AG09319 (cell line): ENCODE results near the gene CRACR2B.

Experiments
- DNase-seq: peaks from one replicate; pipeline ENCODE4 v3.0.0-alpha.2; 2010; ENCODE audit warnings: low read depth; ENCODE audit errors: extremely low read depth
- TF ChIP-seq, protein P1 (sequence below): IDR thresholded peaks from 2 replicates; pipeline ENCODE4 v1.5.1; 2011; ENCODE audit warnings: low read depth, mild to moderate bottlenecking, inconsistent platforms, low read length, moderate library complexity

CRACR2B gene

GRCh38 chr11:856397-856796 is 28.7 kb downstream of the CRACR2B start:
- DNase-seq = no peak
- TF ChIP-seq, protein P1, sequence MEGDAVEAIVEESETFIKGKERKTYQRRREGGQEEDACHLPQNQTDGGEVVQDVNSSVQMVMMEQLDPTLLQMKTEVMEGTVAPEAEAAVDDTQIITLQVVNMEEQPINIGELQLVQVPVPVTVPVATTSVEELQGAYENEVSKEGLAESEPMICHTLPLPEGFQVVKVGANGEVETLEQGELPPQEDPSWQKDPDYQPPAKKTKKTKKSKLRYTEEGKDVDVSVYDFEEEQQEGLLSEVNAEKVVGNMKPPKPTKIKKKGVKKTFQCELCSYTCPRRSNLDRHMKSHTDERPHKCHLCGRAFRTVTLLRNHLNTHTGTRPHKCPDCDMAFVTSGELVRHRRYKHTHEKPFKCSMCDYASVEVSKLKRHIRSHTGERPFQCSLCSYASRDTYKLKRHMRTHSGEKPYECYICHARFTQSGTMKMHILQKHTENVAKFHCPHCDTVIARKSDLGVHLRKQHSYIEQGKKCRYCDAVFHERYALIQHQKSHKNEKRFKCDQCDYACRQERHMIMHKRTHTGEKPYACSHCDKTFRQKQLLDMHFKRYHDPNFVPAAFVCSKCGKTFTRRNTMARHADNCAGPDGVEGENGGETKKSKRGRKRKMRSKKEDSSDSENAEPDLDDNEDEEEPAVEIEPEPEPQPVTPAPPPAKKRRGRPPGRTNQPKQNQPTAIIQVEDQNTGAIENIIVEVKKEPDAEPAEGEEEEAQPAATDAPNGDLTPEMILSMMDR = no peak

- no peak for DNase-seq
Measured at GRCh38 chr11:858053-858761, 30.5 kb downstream of the CRACR2B start.

DNA sequence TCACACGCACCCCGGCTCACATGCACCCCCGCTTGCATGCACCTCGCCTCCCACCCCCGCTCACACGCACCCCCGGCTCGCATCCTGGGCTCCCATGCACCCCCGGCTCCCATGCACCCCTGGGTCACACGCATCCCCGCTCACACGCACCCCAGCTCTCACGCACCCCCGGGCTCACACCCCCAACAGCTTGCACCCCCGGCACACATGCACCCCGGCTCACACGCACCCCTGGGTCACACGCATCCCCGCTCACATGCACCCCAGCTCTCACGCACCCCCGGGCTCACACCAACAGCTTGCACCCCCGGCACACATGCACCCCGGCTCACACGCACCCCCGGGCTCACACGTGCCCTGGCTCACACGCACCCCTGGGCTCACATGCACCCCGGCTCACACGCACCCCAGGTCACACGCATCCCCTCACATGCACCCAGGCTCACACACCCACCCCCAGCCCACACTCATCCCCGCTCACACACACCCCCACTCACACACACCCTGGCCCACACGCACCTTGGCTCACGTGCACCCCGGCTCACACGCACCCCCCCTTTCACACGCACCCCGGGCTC is 31.1 kb downstream of the CRACR2B start:
- no peak for DNase-seq
- TF ChIP-seq, protein P1 = no peak

More at GRCh38 chr11:858053-858761, 30.5 kb downstream of the CRACR2B start:
- TF ChIP-seq, protein P1 = no peak

GRCh38 chr11:859394-860131 is 31.8 kb downstream of the CRACR2B start:
- TF ChIP-seq, protein P1 = no peak
- DNase-seq = peak; percentile 41

DNA sequence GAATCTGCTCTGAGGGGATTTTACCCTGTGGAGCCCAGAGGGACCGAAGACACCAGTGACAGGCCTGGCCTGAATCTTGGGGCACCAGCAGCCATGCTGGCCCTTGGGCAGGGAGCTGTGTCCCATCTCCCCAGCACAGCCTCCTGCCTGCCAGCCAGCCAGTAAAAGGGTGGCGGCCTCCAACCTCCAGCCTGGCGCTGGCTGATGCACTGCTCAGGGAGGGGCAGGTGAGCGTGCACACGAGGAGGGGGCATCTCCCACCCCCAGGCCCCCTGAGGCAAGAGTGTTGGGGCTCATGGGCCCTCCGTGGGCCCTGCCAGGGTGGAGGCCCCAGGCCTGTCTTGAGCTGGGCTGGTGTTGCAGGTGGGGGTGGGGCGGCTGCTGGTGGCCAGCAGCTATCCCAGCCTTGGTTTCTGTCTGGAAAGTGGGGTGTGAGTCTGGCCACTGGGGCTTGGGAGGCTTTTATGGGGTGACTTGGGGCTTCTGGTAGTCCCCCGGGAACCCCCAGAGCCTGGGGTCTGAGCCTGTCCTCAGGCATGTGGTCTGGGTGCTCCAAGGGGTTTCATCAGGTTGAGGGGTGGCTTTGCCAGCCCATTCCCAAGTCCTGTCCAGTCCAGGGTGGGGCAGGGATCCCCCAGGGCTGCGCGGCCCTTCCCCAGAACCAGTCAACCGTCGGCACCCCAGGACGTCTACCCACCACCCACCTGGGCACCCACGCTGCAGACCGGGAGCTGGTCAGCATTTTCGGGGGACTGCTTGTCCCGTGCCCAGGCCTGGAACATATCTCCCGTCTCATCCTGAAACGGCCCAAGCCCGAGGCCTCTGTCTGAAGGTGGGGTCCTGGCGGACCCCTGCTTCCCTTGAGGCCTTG is 32.8 kb downstream of the CRACR2B start:
- no peak for DNase-seq
- TF ChIP-seq, protein P1 = no peak

GRCh38 chr11:861105-861479 is 33.4 kb downstream of the CRACR2B start:
- TF ChIP-seq, protein P1 = no peak
- no peak for DNase-seq
